ENCODE measurements around the gene SNRNP25.
"Not testable (repeated sequence)": the region's sequence is repeated elsewhere in the genome, so short reads cannot be mapped to it uniquely, and the experiment has no call there.

Gene SNRNP25

DNA sequence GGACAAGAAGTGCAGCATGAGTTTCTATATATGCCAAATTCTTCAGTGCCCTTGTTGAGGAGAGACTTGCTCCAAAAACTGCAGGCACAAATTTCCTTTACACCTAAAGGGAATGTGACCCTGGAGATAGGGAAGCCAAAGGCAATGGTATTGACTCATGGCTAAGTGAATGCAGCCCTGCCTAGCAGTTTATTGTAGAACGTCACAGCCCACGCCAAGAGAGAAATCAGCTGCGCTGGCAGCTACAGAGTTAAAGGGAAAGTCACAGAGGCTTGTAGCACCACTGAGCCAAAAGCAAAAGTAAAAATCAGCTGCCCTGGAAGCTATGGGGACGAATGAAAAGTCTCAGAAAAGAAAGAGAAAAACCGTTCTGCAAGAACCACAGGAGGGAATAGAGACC lies 10.3 kb upstream of the SNRNP25 start:
- TF ChIP-seq, protein P1, sequence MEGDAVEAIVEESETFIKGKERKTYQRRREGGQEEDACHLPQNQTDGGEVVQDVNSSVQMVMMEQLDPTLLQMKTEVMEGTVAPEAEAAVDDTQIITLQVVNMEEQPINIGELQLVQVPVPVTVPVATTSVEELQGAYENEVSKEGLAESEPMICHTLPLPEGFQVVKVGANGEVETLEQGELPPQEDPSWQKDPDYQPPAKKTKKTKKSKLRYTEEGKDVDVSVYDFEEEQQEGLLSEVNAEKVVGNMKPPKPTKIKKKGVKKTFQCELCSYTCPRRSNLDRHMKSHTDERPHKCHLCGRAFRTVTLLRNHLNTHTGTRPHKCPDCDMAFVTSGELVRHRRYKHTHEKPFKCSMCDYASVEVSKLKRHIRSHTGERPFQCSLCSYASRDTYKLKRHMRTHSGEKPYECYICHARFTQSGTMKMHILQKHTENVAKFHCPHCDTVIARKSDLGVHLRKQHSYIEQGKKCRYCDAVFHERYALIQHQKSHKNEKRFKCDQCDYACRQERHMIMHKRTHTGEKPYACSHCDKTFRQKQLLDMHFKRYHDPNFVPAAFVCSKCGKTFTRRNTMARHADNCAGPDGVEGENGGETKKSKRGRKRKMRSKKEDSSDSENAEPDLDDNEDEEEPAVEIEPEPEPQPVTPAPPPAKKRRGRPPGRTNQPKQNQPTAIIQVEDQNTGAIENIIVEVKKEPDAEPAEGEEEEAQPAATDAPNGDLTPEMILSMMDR (conservative IDR thresholded peaks at IDR 0.05; ENCODE audit: low read depth, low read length), result no peak
- no peaks in the 10 kb centered on the region for H3K36me3 ChIP-seq (ENCODE audit: insufficient read depth)

DNA sequence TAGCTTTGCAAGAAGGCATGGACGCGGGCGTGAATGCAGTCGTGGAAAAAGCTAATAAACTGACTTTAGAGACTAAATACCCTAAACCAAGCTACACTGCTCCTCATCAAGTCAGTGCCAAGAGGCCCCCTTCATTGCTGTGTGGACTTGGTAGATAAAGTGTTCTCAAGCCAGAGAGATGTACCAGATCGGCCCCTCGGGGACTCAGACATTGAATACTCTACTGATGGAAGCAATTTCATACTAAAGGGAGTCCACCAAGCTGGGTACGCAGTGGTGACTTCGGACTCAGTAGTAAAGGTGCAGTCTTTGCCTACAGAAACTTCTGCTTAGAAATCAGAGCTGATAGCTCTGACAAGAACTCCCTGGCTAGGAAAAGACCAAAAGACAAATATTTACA lies 9.0 kb upstream of the SNRNP25 start:
- Histone ChIP-seq H3K27me3 (ENCODE audit: insufficient read depth, low read depth) (no peaks in the 10 kb centered on the region), H3K4me2 (no peak overlapping the region), H3K79me2 (ENCODE audit: insufficient read depth, low read depth) (no peaks in the 10 kb centered on the region; the same call in 1 of the 2 replicates), H4K20me1 (ENCODE audit: insufficient read depth) (no peaks in the 10 kb centered on the region), H3K4me1 (ENCODE audit: low read depth, poor library complexity, severe bottlenecking) (peaks cover 13% of the 10 kb centered on the region), H3K9ac (no peak overlapping the region), H3K36me3 (ENCODE audit: insufficient read depth) (no peaks in the 10 kb centered on the region), H3K4me3 (IDR thresholded peaks at IDR 0.05; ENCODE audit: insufficient read depth, low read depth, low read length) (no peak overlapping the region), H2AFZ (ENCODE audit: low read depth) (no peak overlapping the region), H3K27ac (no peak overlapping the region)
- TF ChIP-seq, protein P1 (conservative IDR thresholded peaks at IDR 0.05; ENCODE audit: low read depth, low read length), result no peak

More for the DNA sequence above, 10.3 kb upstream of the SNRNP25 start:
- H2AFZ ChIP-seq (ENCODE audit: low read depth), result no peak overlapping the region
- no peaks in the 10 kb centered on the region; the same call in 1 of the 2 replicates for H3K79me2 ChIP-seq (ENCODE audit: insufficient read depth, low read depth)
- no peak overlapping the region for H3K9ac ChIP-seq
- H3K4me1 ChIP-seq (ENCODE audit: low read depth, poor library complexity, severe bottlenecking), result peaks cover 26% of the 10 kb centered on the region
- H3K27me3 ChIP-seq (ENCODE audit: insufficient read depth, low read depth), result no peaks in the 10 kb centered on the region
- no peak overlapping the region for H3K4me3 ChIP-seq (IDR thresholded peaks at IDR 0.05; ENCODE audit: insufficient read depth, low read depth, low read length)
- no peak overlapping the region for H3K27ac ChIP-seq
- no peaks in the 10 kb centered on the region for H4K20me1 ChIP-seq (ENCODE audit: insufficient read depth)
- H3K4me2 ChIP-seq, result no peak overlapping the region

DNA sequence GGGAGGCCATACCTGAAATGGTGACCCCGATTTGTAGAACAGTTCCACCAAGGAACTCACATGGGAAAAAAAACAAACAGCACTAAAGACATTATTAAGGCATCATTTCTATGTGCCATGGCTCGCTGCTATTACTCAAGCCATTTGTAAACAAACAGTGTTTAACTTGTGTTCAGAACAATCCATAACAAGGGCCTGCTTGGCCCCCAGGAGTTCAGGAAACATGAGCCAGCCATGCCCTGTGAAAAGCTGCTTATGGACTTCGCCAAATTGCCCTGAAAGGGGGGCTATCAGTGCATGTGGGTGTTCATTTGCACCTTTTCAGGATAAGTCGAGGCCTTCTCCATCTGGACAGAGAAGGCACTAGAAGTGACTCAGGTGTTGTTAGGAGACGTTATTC lies 8.2 kb upstream of the SNRNP25 start:
- TF ChIP-seq, protein P1 (conservative IDR thresholded peaks at IDR 0.05; ENCODE audit: low read depth, low read length), result no peak
- peaks cover 6% of the 10 kb centered on the region; the same call in 1 of the 2 replicates for H3K79me2 ChIP-seq (ENCODE audit: insufficient read depth, low read depth)
- no peak overlapping the region for H3K4me2 ChIP-seq
- no peak overlapping the region for H3K9ac ChIP-seq
- H4K20me1 ChIP-seq (ENCODE audit: insufficient read depth), result no peaks in the 10 kb centered on the region
- 0 out of 2 replicates have a peak, but pooled peaks cover 5% of the 10 kb centered on the region for H3K36me3 ChIP-seq (ENCODE audit: insufficient read depth)
- no peak overlapping the region for H2AFZ ChIP-seq (ENCODE audit: low read depth)
- peaks cover 5% of the 10 kb centered on the region for H3K4me1 ChIP-seq (ENCODE audit: low read depth, poor library complexity, severe bottlenecking)
- H3K27me3 ChIP-seq (ENCODE audit: insufficient read depth, low read depth), result no peaks in the 10 kb centered on the region
- H3K27ac ChIP-seq, result no peak overlapping the region
- H3K4me3 ChIP-seq (IDR thresholded peaks at IDR 0.05; ENCODE audit: insufficient read depth, low read depth, low read length), result no peak overlapping the region

DNA sequence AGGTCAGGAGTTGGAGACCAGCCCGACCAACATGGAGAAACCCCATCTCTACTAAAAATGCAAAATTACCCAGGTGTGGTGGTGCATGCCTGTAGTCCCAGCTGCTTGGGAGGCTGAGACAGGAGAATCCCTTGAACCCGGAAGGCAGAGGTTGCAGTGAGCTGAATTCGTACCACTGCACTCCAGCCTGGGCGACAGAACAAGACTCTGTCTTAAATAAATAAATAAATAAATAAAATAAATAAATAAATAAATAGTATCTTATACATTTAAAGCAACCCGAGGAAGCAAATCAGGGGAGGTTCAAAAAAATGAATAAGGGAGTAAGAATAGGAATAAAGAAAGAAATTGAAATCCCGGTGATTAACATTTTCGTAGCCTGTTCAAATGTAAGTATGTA lies 7.1 kb upstream of the SNRNP25 start:
- H3K36me3 ChIP-seq (ENCODE audit: insufficient read depth), result peaks cover 10% of the 10 kb centered on the region; the same call in 1 of the 2 replicates
- H3K4me1 ChIP-seq (ENCODE audit: low read depth, poor library complexity, severe bottlenecking); H3K27ac ChIP-seq; H3K27me3 ChIP-seq (ENCODE audit: insufficient read depth, low read depth); H3K4me2 ChIP-seq; H3K9ac ChIP-seq; H2AFZ ChIP-seq (ENCODE audit: low read depth); H3K4me3 ChIP-seq (IDR thresholded peaks at IDR 0.05; ENCODE audit: insufficient read depth, low read depth, low read length); H4K20me1 ChIP-seq (ENCODE audit: insufficient read depth): not testable (repeated sequence)
- H3K79me2 ChIP-seq (ENCODE audit: insufficient read depth, low read depth), result peaks cover 16% of the 10 kb centered on the region

DNA sequence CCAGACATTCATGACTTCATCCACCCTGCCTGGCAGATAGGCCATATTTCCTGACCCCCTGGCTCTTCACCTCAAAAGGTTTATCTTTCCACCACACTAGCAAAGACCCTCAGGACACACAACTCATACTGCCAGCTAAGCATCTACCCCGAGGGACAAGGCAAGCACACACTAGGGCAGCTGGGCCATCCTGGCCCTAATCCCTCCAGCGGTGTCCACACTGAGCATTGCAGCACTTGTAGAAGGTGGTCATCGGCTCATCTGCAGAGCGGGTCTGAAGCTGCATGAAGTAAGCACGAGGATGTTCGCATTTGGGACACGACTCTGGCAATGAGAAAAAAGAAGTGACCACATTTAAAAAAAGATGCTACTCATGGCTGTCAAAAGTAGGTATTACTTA lies 6.4 kb upstream of the SNRNP25 start:
- TF ChIP-seq, protein P1 (conservative IDR thresholded peaks at IDR 0.05; ENCODE audit: low read depth, low read length), result no peak
- H3K27ac ChIP-seq, result no peak overlapping the region
- H3K36me3 ChIP-seq (ENCODE audit: insufficient read depth), result peaks cover 10% of the 10 kb centered on the region; the same call in 1 of the 2 replicates

More for the DNA sequence above, 6.4 kb upstream of the SNRNP25 start:
- H3K79me2 ChIP-seq (ENCODE audit: insufficient read depth, low read depth), result peaks cover 24% of the 10 kb centered on the region
- peaks cover 13% of the 10 kb centered on the region for H3K4me1 ChIP-seq (ENCODE audit: low read depth, poor library complexity, severe bottlenecking)
- no peak overlapping the region for H2AFZ ChIP-seq (ENCODE audit: low read depth)
- H4K20me1 ChIP-seq (ENCODE audit: insufficient read depth), result no peaks in the 10 kb centered on the region
- H3K9ac ChIP-seq, result no peak overlapping the region
- H3K27me3 ChIP-seq (ENCODE audit: insufficient read depth, low read depth), result no peaks in the 10 kb centered on the region
- H3K4me2 ChIP-seq, result no peak overlapping the region
- H3K4me3 ChIP-seq (IDR thresholded peaks at IDR 0.05; ENCODE audit: insufficient read depth, low read depth, low read length), result no peak overlapping the region
